Superior temporal gyrus (tissue), 1 donor: ENCODE results near the gene FGD4.

Source experiments
- DNase-seq: peaks from one replicate; pipeline ENCODE4 v3.0.0-alpha.2; 2016; ENCODE audit errors: extremely low spot score

Gene FGD4

GRCh38 chr12:32399370-32400113, at the start of gene FGD4:
Gene FGD4 (plus strand): TSS chr12:32399558.
- DNase-seq, result peak; percentile 72

- no peak for DNase-seq
Observed at GRCh38 chr12:32353540-32353939, 45.8 kb upstream of the FGD4 start.

DNA sequence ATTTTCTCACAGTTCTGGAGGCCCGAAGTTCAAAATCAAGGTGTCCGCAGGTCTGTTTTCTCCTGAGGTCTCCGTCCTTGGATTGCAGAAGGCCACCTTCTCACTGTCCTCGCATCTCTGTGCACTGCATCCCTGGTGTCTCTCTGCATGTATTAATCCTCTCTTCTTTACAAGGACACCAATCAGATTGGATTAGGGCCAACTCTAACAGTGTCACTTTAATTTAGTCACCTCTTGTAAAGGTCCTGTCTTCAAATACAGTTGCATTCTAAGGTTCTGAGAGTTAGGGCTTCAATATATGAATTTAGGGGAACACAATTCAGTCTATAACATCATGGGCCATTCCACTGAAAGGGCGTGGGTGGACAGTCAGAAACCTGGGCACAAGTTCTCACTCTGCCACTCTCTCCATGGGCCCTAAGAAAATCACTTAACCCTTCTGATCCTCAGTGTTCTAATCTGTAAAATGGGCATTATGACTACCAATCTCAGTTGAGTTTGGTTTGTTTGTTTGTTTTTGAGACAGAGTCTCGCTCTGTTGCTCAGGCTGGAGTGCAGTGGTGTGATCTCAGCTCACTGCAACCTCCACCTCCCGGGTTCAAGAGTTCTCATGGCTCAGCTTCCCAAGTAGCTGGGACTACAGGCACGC, 41.6 kb upstream of the FGD4 start:
- DNase-seq, result no peak

GRCh38 chr12:32360956-32361355, 38.4 kb upstream of the FGD4 start:
- no peak for DNase-seq

DNA sequence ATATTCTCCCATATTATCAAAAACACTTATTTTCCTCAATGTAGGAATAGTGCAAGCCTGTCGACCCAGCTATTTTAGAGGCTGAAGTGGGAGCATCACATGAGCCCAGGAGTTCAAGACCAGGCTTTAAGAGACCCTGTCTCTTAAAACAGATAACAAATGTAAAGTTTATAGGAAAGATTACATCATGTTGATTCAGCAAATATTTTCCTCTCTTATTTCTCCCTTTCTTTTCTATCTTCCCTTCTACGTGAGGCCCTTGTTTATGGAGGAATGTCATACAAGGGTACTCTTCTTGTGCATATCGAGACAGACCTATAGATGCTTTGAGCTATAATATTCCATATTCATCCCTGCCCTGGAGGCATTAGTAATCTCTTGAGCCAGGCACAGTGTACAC, 36.5 kb upstream of the FGD4 start:
- DNase-seq, result no peak

DNA sequence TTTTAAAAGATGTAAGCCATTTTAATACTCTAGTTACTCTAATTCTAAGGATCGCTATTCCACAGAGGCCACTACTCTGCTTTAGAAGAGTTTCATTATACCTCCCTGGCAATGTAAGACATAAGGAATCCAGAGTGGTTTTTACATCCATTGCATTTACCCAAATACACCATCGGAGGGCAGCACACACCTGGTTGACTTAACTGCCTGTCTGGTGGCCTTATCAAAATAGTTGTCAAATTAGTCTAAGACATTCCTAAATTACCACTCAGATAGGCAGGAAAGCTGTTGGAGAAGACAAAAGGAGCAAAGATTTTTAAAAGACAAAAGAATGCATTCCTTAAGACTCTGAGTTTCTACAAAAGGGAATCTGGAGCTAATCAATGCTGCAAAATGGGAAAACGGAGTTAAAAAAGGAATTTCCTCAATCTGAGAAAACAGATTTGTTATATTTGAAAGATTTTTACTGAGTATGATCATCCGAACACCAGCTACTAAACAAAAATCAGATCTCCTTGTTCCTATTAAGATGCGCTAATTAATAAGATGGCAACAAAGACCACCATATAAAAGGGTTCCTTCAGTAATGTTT, 33.8 kb upstream of the FGD4 start:
- peak; percentile 87 for DNase-seq

GRCh38 chr12:32366714-32367113, 32.6 kb upstream of the FGD4 start:
- DNase-seq, result no peak

- DNase-seq, result no peak
Observed at GRCh38 chr12:32367381-32367780, 32.0 kb upstream of the FGD4 start.

- no peak for DNase-seq
Observed at GRCh38 chr12:32369202-32369601, 30.2 kb upstream of the FGD4 start.

- DNase-seq, result no peak
Observed at GRCh38 chr12:32377344-32378055, 21.9 kb upstream of the FGD4 start.

GRCh38 chr12:32379213-32379612, 20.1 kb upstream of the FGD4 start:
- DNase-seq, result no peak

- DNase-seq, result no peak
Observed at GRCh38 chr12:32379667-32380066, 19.7 kb upstream of the FGD4 start.

- DNase-seq, result no peak
Observed at GRCh38 chr12:32382226-32382625, 17.1 kb upstream of the FGD4 start.

DNA sequence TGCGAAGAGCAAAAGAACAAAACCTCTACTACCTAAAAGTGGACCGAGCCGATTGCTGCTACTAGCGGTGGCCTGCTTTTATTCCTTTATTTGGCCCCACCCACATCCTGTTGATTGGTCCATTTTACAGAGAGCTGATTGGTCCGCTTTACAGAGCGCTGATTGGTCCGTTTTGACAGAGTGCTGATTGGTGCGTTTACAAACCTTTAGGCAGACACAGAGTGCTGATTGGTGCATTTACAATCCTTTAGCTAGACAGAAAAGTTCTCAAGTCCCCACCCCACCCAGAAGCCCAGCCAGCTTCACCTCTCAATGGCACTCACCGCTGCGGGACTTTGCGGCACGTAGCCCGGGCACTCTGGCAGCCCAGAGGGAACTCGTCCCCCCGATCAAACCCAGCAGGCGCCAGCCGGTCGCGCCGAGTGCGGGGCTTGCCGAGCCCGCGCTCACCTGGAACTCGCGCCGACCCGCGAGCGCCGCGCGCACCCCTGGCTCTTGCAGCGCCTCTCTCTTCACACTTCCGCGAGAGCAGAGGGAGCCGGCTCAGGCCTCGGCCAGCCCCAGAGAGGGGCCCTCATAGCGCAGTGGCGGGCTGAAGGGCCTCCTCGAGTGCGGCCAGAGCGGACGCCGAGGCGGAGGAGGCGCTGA, 8.7 kb upstream of the FGD4 start:
- DNase-seq, result no peak

DNA sequence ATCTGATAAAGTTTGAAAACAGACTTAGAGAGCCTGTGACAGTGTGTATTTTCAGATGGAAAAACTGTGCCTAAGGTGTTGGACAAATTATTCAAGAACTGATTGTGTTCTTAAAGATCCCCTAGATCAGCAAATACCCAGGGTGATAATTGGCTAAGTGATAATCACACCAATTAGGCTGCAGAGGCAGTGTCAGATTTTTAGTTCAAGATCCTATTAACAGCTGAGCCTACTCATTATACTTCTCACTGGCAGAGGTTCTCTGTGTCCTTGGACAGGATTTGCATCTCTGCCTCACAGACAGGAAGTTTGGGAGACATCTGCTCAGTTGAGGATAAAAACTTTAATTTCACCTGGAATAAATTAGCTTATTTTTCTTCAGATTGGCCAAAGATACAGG, 4.3 kb upstream of the FGD4 start:
- no peak for DNase-seq

DNA sequence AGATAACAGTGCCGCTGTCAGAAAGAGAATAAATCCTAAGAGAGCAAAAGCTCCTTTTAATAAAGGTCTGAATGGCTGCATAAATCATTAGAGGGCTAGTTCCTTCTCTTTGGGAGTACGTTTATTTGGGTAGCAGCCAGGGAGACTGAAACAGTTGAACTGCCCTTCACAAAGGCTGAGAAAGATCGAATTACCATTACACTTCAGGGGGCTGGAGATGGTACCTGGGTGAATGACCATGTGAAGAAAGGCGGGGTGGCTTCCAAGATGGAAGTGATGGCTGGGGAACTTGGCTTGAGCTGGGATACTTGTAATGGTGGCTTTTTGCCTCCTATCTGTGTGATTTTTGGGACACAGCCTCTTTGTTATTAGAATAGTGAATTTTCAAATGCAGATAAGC, 1.7 kb upstream of the FGD4 start:
- DNase-seq, result no peak

GRCh38 chr12:32398181-32398580, 1.2 kb upstream of the FGD4 start:
- DNase-seq, result no peak

GRCh38 chr12:32398816-32399369, 465 bp upstream of the FGD4 start:
- DNase-seq, result no peak

DNA sequence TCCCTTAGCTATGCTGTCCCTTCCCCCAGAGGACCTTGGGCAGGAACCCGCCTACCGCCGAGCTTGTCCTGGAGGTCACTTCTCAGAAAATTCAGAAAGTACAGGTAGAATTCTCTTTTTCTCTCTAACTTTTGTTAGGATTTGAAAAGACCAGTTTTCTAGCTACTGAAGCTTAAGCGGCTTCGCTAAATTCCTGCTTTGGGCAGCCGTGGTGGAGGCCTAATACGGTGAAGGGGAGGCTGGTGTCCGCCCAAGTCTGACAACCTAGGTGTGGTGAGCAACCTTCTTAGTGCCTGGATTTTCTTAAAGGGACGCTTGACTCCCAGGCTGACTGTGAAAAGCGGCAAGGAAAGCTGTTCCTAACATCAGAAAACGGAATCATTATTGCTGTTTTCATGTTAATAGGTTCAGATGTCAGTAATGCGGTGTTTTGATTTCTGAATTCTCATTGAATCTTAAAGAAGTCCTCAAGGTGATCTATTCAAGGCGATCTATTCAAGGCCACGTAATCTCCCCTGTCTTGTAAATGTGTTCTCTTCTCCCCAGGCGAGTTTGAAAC, 835 bp downstream of the FGD4 start:
- no peak for DNase-seq

- DNase-seq, result no peak
Observed at GRCh38 chr12:32400866-32401265, 1.5 kb downstream of the FGD4 start.

GRCh38 chr12:32402170-32402569, 2.8 kb downstream of the FGD4 start:
- DNase-seq, result no peak
